Activated naive CD8-positive, alpha-beta T cell treated with anti-CD3 and anti-CD28 coated beads, Interleukin-2, amount 50 U/mL, for 24 hours (primary cell): ENCODE data around the gene LIN7B.

Experiments
- ATAC-seq: fragments of 150-1000 bp; cut with Tn5 transposase; one replicate; pipeline ENCODE4 v1.10.0; 2021
- DNase-seq: peaks from one replicate; pipeline ENCODE4 v3.0.0; 2021
- H3K27ac Mint-ChIP-seq: one replicate; pipeline ENCODE4 v1.8.0; 2021; ENCODE audit warnings: mild to moderate bottlenecking, mixed read lengths
- H3K27me3 Mint-ChIP-seq: one replicate; pipeline ENCODE4 v1.8.0; 2021; ENCODE audit warnings: mixed read lengths
- H3K36me3 Mint-ChIP-seq: one replicate; pipeline ENCODE4 v1.8.0; 2021; ENCODE audit warnings: low read depth, mixed read lengths
- H3K4me1 Mint-ChIP-seq: one replicate; pipeline ENCODE4 v1.8.0; 2021; ENCODE audit warnings: mixed read lengths
- H3K4me3 Mint-ChIP-seq: one replicate; pipeline ENCODE4 v1.8.0; 2021; ENCODE audit warnings: mild to moderate bottlenecking, moderate library complexity, mixed read lengths
- H3K9me3 Mint-ChIP-seq: one replicate; pipeline ENCODE4 v1.8.0; 2021; ENCODE audit warnings: mixed read lengths

LIN7B gene

GRCh38 chr19:49085020-49085867, 28.9 kb upstream of the LIN7B start, which contains the start of gene SNRNP70:
Gene SNRNP70, plus strand, starts transcription at chr19:49085451. Its CDS starts 964 bp downstream, at chr19:49086415.
- Mint-ChIP-seq H3K36me3 (peaks cover 34% of the 10 kb centered on the region), H3K4me1 (peaks cover 43% of the 10 kb centered on the region), H3K27me3 (peaks cover 4% of the 10 kb centered on the region), H3K27ac (peak within 1 kb of the TSS; percentile 93), H3K4me3 (peak within 1 kb of the TSS; percentile 91), H3K9me3 (no peaks in the 10 kb centered on the region)
- peak; percentile 99 for DNase-seq
- ATAC-seq = peak; percentile 95

DNA sequence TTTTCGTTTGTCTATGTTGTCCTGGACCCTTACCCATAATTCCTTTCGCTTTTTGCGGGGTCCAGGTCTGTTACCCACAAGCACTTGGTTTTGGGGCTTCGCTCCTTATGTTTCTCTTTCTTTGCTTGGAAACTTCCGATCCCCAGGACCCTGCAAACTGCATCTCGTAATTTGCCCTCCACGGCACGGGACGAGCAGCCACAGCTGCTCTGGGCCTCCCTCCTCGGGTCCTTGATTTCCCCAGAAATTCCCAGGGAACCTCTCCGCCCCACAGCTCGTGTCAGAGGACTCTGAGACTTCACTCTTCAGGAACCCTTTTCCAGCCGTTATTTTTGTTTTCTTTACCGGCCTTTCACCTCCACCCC, 28.3 kb upstream of the LIN7B start:
- Mint-ChIP-seq H3K4me1 (peaks cover 48% of the 10 kb centered on the region), H3K27ac (peak overlapping the region; percentile 93), H3K9me3 (no peaks in the 10 kb centered on the region), H3K27me3 (peaks cover 2% of the 10 kb centered on the region), H3K36me3 (peaks cover 38% of the 10 kb centered on the region), H3K4me3 (peak overlapping the region; percentile 91)
- DNase-seq (no peak), ATAC-seq (no peak)

DNA sequence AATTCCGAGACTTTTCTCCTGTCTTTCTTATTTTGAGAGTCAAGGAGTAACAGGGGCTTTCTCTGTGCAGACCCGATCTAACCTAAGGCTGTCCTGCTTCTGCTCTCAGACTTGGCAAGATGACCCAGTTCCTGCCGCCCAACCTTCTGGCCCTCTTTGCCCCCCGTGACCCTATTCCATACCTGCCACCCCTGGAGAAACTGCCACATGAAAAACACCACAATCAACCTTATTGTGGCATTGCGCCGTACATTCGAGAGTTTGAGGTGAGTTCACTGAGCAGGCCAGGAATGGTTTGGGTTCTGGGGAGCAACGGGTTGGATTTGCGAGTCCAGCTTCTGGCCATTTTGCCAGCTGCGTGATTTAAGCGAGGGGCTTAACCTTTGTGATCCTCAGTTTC, 27.9 kb upstream of the LIN7B start:
- peaks cover 50% of the 10 kb centered on the region for H3K4me1 Mint-ChIP-seq
- DNase-seq = no peak
- H3K27ac Mint-ChIP-seq = peak overlapping the region; percentile 93
- H3K4me3 Mint-ChIP-seq = peak overlapping the region; percentile 91
- peaks cover 41% of the 10 kb centered on the region for H3K36me3 Mint-ChIP-seq
- ATAC-seq = no peak
- H3K27me3 Mint-ChIP-seq = peaks cover 2% of the 10 kb centered on the region
- H3K9me3 Mint-ChIP-seq = no peaks in the 10 kb centered on the region

GRCh38 chr19:49091391-49092038, 22.7 kb upstream of the LIN7B start:
- Mint-ChIP-seq H3K4me1 (peaks cover 42% of the 10 kb centered on the region), H3K4me3 (no peak overlapping the region), H3K36me3 (peaks cover 56% of the 10 kb centered on the region), H3K27me3 (no peaks in the 10 kb centered on the region), H3K27ac (peak overlapping the region; percentile 8), H3K9me3 (no peaks in the 10 kb centered on the region)
- no peak for ATAC-seq
- DNase-seq = no peak

GRCh38 chr19:49092686-49093085, 21.5 kb upstream of the LIN7B start:
- H3K4me3 Mint-ChIP-seq = no peak overlapping the region
- H3K36me3 Mint-ChIP-seq = peaks cover 51% of the 10 kb centered on the region
- no peaks in the 10 kb centered on the region for H3K27me3 Mint-ChIP-seq
- DNase-seq (no peak), ATAC-seq (no peak)
- H3K27ac Mint-ChIP-seq = no peak overlapping the region
- H3K4me1 Mint-ChIP-seq = peaks cover 30% of the 10 kb centered on the region
- H3K9me3 Mint-ChIP-seq = no peaks in the 10 kb centered on the region

GRCh38 chr19:49094505-49095482, 19.4 kb upstream of the LIN7B start:
- ATAC-seq (no peak), DNase-seq (no peak)
- Mint-ChIP-seq H3K9me3 (no peaks in the 10 kb centered on the region), H3K4me3 (no peak overlapping the region), H3K27ac (no peak overlapping the region), H3K27me3 (no peaks in the 10 kb centered on the region), H3K36me3 (peaks cover 55% of the 10 kb centered on the region), H3K4me1 (peaks cover 19% of the 10 kb centered on the region)

DNA sequence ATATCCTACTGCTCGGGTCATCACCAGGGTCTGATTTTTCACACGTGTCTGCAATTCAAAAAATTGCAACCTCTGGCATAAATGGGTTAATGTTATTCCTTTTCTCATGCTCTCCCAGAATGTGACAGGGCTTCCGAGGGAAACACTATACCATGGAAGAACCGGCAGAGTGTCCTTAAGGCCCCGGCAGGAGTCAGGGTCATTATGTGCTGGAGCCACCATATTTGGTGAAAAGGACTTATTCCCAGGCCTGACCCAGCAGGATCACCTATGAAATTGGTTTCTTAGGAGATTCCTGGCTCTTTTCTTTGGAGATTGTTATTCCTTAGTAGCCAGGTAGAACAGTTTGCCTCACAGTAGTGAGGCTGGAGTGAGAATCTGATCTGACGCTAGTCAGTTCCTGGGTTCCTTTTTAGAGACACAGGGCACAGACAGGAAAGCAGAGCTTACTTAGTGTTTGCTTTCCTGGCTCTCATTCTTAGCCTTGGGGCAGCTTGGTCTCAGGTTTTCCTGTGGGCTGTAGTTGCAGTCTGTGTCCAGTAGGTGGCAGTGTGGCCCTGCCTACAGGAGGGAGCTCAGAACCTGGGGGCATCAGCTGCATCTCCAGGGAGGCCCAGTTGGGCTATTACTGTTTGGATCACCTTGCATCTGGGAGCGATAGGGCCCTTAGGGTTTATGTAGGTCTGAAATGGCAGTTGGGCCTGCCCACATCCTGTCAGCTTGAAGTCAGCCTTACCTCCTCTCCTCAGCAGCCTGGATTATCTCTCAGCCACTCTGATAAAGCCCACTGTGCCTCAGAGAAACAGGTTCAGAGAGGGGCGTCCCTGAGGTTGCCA, 16.5 kb upstream of the LIN7B start:
- Mint-ChIP-seq H3K4me3 (no peak overlapping the region), H3K27ac (no peak overlapping the region), H3K36me3 (peaks cover 52% of the 10 kb centered on the region), H3K27me3 (no peaks in the 10 kb centered on the region), H3K9me3 (no peaks in the 10 kb centered on the region), H3K4me1 (no peaks in the 10 kb centered on the region)
- ATAC-seq (peak; percentile 79), DNase-seq (peak; percentile 67)

GRCh38 chr19:49098795-49099194, 15.4 kb upstream of the LIN7B start:
- Mint-ChIP-seq H3K9me3 (no peaks in the 10 kb centered on the region), H3K36me3 (peaks cover 47% of the 10 kb centered on the region), H3K4me1 (no peaks in the 10 kb centered on the region), H3K27ac (peak overlapping the region; percentile 31), H3K27me3 (no peaks in the 10 kb centered on the region), H3K4me3 (no peak overlapping the region)
- ATAC-seq = no peak
- no peak for DNase-seq

DNA sequence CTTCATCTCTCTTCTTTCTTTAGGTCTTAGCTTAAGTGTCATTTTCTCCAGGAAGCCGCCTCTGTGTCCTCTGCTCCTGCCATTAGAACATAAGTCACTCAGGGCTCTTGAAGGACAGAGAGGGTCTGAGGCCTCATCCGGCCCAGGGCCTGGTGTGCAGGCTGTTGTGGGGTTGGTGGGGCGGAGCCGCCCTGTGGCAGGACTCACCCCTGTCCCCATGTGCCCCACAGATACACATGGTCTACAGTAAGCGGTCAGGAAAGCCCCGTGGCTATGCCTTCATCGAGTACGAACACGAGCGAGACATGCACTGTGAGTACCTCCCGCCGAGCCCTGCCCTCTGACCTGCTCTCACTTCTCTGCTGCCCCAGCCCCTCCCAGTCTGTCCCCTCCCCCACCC, 13.0 kb upstream of the LIN7B start:
- DNase-seq = no peak
- Mint-ChIP-seq H3K27ac (no peak overlapping the region), H3K4me3 (no peak overlapping the region), H3K27me3 (no peaks in the 10 kb centered on the region), H3K9me3 (no peaks in the 10 kb centered on the region), H3K4me1 (peaks cover 5% of the 10 kb centered on the region), H3K36me3 (peaks cover 48% of the 10 kb centered on the region)
- no peak for ATAC-seq

DNA sequence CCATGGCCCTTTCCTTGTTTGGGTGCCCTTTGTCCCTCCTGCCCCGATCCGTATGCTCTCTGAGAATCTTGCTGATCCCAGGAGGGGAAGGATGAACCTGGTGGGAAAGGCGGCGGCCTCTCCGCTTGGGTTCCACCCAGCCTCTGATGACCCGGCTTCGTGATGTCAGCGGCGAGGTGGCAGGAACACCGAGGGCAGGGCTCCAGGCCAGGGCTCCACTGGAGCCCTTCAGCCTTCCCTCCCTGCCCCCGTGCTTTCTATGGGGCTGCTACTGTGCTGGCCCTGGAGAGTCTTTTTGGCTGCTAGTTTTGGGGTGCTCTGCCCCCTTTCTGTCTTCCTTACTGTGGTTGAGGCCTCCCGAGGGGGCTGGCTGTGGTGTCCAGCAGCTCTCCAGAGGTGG, 11.9 kb upstream of the LIN7B start:
- peaks cover 53% of the 10 kb centered on the region for H3K36me3 Mint-ChIP-seq
- no peaks in the 10 kb centered on the region for H3K9me3 Mint-ChIP-seq
- no peak for DNase-seq
- no peak overlapping the region for H3K4me3 Mint-ChIP-seq
- peaks cover 5% of the 10 kb centered on the region for H3K4me1 Mint-ChIP-seq
- no peaks in the 10 kb centered on the region for H3K27me3 Mint-ChIP-seq
- ATAC-seq = no peak
- H3K27ac Mint-ChIP-seq = no peak overlapping the region

GRCh38 chr19:49103331-49104085, 10.7 kb upstream of the LIN7B start:
- Mint-ChIP-seq H3K4me3 (no peak overlapping the region), H3K27me3 (no peaks in the 10 kb centered on the region), H3K27ac (no peak overlapping the region), H3K4me1 (peaks cover 5% of the 10 kb centered on the region), H3K36me3 (peaks cover 53% of the 10 kb centered on the region), H3K9me3 (no peaks in the 10 kb centered on the region)
- DNase-seq (no peak), ATAC-seq (no peak)

GRCh38 chr19:49104229-49104864, 9.8 kb upstream of the LIN7B start:
- ATAC-seq (no peak), DNase-seq (no peak)
- H3K36me3 Mint-ChIP-seq = peaks cover 53% of the 10 kb centered on the region
- H3K27me3 Mint-ChIP-seq = no peaks in the 10 kb centered on the region
- no peak overlapping the region for H3K4me3 Mint-ChIP-seq
- no peaks in the 10 kb centered on the region for H3K9me3 Mint-ChIP-seq
- H3K4me1 Mint-ChIP-seq = peaks cover 5% of the 10 kb centered on the region
- H3K27ac Mint-ChIP-seq = no peak overlapping the region

DNA sequence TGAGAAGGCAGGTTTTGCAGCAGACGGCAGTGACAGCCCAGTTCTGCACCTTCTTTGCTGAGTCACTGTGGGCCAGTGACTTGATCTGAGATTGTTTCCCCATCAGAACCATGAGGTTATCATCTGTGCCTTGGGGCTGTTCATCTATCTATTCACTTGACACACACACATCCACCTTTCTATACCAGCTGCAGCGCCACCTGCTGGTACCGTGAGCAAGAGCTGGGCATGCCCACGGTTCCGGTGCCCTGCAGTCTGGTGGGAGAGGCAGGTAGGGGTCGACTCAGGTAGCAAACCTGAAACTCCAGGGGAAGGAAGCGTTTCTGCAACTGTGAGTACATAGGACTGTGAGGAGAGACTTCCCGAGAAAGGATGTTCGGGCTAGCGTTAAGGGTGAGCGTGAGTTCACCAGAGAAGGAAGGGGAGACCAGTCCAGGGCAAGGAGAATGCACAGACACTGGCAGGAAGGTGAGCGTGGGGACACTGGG, 7.5 kb upstream of the LIN7B start:
- Mint-ChIP-seq H3K4me1 (peaks cover 5% of the 10 kb centered on the region), H3K9me3 (no peaks in the 10 kb centered on the region), H3K27me3 (no peaks in the 10 kb centered on the region), H3K27ac (no peak overlapping the region), H3K4me3 (no peak overlapping the region), H3K36me3 (peaks cover 40% of the 10 kb centered on the region)
- DNase-seq (peak; percentile 73), ATAC-seq (peak; percentile 62)
